HG03565 (cell line): ENCODE measurements around the gene PRSS50.
"Not testable (repeated sequence)": the region's sequence is repeated elsewhere in the genome, so short reads cannot be mapped to it uniquely, and the experiment has no call there.

Source experiments
- ATAC-seq: cut with Tn5 transposase; IDR thresholded peaks from one replicate; pipeline ENCODE4 v1.9.1; 2021; ENCODE audit warnings: mild to moderate bottlenecking, moderate library complexity; ENCODE audit not compliant: unreplicated experiment

The PRSS50 gene, protein sequence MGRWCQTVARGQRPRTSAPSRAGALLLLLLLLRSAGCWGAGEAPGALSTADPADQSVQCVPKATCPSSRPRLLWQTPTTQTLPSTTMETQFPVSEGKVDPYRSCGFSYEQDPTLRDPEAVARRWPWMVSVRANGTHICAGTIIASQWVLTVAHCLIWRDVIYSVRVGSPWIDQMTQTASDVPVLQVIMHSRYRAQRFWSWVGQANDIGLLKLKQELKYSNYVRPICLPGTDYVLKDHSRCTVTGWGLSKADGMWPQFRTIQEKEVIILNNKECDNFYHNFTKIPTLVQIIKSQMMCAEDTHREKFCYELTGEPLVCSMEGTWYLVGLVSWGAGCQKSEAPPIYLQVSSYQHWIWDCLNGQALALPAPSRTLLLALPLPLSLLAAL

DNA sequence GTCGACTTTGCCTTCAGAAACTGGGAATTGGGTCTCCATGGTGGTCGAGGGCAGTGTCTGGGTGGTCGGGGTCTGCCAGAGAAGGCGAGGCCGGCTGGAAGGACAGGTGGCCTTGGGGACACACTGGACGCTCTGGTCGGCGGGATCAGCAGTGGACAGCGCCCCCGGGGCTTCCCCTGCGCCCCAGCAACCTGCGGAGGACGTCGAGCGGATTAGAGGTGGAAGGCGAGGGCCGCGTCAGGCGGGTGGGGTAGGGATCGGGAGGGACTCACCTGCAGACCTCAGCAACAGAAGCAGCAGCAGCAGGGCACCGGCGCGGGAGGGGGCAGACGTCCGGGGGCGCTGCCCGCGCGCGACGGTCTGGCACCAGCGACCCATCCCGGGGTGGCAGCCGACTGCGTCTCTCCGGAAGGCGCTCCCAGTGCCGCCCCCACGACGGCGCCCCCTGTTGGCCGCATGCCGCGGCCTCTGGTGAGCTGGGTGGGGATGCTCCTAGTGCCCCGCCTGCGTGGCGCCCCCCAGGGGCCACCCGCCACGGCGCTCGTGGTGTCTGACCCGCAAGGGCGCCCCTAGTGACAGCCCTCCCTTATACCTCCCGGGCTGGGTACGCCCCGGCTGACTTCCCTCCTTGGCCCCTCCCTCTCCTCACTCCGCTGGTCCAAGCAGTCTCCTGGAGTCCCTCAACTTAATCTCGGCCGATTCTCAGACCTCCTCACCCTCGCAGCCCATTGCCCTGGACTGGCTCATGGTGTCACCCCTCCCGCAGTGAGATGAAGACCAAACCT is at the start of gene PRSS50:
Gene PRSS50, minus strand, starts transcription at position 423 of the 785 bp plus-strand sequence. Its CDS starts 45 bp downstream, at position 378.
- no peak for ATAC-seq

- ATAC-seq = no peak
These were observed 46.5 kb upstream of the PRSS50 start for GRCh38 chr3:46764206-46764605.

DNA sequence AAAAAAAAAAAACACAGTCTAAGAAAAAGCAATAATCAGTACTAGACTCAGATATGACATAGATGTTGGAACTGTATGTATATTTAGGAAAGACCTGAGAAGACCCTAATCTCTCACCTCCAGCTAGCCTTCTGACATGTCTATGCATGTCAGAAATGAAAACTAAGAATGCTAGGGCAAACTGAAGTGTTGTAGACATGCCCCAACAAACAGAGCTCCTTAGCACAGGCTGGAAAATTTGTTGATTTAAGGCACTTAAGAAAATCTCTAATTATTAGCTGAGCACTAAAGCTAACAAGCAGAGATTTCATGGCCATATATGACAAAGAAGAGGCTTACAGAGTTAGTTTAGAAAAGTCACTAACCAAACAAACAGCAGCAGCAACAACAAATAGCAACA is 45.5 kb upstream of the PRSS50 start:
- ATAC-seq = no peak

GRCh38 chr3:46759239-46760167 is 41.8 kb upstream of the PRSS50 start:
- ATAC-seq = no peak

GRCh38 chr3:46756642-46757041 is 39.0 kb upstream of the PRSS50 start:
- no peak for ATAC-seq

GRCh38 chr3:46755646-46756045 is 38.0 kb upstream of the PRSS50 start:
- no peak for ATAC-seq

- ATAC-seq = not testable (repeated sequence)
These were observed 35.5 kb upstream of the PRSS50 start for GRCh38 chr3:46753127-46753526.

GRCh38 chr3:46750555-46751038 is 32.9 kb upstream of the PRSS50 start:
- no peak for ATAC-seq

DNA sequence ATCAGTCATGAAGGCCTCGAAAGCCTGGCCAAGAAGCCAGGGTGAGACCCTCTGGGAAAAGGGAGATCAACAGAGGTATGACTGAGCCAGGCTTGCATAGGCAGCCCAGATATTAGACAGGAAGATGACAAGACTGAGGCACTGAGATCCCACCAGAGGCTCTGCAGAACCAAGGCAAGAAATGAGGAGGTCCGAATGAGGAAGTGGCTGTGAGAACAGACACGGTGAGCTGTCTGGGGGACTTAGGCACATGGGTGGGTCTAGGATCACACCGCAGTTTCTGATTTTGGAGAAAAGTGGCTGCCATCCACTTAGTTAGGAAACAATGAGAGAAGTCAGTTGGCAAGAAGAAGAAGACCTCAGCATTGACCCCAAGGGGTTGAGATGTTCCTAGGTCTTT is 31.5 kb upstream of the PRSS50 start:
- no peak for ATAC-seq

DNA sequence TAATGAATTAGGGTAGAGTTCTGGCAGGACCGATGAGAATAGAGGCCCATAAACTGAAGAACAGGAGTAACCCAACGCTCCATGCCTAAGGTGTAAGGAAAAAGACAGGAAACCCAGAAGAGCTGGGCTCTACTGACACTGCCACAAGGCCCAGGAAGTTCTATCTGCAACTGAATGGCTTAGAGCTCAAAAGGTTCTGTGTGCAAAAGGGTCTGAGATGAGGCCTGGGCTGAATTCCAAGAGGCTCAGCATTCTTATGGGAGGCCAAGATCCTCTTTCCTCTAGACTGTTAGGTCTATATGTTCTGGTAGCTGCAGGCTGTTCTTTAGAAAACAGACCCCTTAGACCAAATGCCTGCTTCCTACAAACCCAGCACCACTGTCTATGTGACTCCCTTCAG is 30.5 kb upstream of the PRSS50 start:
- no peak for ATAC-seq

DNA sequence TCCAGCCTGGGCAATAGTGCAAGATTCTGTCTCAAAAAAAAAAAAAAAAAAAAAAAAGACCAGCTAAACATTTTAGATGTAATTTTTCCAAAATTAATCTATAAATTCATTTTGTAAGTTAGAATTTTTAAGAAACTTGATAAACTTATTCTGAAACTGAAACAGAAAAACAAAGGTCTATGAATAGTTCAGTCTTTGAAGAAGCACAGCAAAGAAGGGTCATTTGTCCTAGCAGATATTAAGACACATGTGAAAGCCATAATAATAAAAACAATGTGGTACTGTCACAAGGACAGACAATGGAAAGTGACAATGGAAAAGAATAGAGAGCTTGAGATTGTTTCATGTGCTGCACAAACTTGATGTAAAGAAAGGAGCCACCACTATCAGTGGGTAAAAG is 29.0 kb upstream of the PRSS50 start:
- ATAC-seq = no peak

DNA sequence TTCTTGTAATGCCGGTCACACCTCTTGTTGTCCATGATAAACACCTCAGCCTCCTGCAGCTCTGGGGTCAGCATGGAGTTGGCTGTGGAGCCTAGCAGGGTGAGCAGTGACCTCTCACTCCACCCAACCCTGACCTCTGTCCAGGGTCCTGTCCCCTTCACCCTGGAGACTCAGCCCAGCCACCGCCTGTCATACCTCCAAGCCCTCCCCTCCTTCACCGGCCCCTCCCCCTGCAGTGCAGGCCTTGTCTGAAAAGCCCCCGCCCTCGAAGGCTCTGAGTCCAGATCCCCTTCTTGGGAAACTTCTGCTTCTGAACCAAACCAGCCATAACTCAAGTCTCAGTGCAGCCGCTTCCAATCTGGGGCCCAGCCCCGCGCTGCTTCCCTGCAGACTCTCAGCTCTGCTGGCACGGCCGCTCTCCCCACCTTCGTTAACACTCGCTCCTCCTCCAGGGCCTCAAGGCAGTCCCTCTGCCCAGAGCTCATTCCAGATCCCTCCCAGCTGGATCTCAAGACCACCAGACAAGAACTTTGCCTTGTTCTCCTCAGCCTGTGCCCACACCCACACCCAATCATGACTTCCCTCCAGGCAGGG is 25.4 kb upstream of the PRSS50 start:
- no peak for ATAC-seq

DNA sequence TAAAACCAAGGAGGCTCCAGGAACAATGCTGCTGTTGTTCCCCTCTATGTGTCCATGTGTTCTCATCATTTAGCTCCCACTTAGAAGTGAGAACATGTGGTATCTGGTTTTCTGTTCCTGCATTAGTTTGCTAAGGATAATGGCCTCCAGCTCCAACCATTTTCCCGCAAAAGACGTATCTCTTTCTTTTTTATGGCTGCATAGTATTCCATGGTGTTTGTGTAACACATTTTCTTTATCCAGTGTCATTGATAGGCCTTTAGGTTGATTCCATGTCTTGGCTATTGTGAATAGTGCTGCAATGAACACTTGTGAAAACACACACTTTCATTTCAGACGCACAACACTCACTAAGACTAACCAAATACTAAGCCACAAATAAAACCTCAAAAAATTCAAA is 21.9 kb upstream of the PRSS50 start:
- not testable (repeated sequence) for ATAC-seq

DNA sequence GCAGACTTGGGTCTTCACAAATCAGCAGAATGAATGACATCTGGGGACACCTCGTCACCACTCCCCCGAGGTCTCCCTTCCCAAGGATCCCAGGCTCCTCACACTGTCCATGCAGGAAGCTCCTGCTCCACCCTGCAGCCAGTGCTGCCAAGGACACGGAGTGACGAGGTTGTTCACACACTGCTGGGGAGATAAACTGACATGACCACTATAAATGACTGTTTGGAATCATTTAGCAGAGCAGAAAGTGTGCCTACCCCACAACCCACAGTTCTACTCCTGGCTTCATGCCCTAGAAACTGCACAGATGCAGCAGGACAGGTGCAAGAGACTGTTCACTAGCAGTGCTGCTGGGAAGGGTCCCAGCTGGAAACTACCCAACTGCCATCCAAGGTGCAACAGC is 19.7 kb upstream of the PRSS50 start:
- ATAC-seq = no peak

DNA sequence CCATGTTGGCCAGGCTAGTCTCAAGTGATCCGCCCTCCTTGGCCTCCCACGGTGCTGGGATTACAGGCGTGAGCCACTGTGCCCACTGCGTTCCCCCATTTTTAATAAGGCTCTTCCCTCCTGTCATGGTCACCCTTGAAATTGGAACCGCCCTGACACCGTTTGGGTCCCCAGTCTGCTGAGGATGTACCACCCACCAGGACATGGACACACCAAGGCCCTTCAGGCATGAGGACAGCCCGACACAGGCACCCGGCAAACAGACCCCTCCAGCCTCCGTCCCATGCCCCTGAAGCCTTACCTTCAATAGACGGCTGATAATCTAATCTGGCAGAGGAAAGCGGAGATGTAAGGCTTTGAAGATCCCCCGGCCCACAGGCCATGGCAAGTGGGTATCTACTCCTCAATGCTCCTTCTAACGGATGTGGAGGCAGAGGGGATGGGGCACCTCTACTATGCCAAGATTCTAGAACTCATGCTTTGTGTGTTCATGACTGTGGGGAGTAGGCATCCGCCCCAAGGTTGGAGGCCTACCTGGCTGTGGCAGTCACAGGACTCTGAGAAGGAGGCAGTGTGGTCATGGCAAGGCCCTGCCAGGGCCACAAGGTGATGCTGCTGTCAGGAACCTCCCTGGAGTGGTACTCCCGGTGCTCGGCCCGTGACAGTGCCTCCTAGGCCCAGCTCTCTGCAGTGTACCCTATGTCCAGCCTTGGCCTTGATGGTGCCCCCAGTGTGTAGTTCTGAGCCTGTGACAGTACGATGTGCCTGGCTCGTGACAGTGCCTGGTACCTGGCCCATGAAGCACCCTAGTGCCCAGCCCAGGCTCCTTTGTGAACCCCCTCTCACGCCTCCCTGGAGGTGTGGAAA is 18.6 kb upstream of the PRSS50 start:
- ATAC-seq = no peak

GRCh38 chr3:46734773-46735172 is 17.1 kb upstream of the PRSS50 start:
- no peak for ATAC-seq

GRCh38 chr3:46733026-46733800 is 15.5 kb upstream of the PRSS50 start:
- ATAC-seq = no peak

GRCh38 chr3:46731795-46732194 is 14.1 kb upstream of the PRSS50 start:
- no peak for ATAC-seq

DNA sequence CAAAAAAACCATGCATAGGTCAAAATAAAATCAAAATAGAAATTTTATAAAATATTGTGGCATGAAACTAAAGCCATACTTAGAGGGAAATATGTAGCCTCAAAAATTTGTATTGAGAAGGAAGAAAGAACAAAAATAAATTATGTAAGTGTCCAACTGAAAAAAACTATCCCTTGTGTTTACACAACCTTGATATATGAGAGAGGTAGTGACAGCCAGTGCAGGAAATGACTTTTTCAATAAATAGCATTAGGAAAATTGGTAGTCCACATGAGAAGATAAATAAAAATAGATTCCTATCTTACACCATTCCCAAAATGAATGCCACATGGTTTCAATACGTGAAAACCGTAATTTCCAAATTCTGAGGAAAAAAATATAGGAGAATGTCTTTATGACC is 13.2 kb upstream of the PRSS50 start:
- ATAC-seq = no peak
